Upper lobe of left lung (tissue), 6 donors: ENCODE measurements around the gene SUV39H2. TPM values are rescaled to one million over a fixed set of nuclear protein-coding genes. Genes with fewer than 3 reads are reported as not detected.

ENCODE experiments used
- ATAC-seq, 2 donors: fragments of 200-7000 bp; cut with Tn5 transposase; one replicate each; pipeline ENCODE4 v1.9.1; 2022; ENCODE audit warnings: mild to moderate bottlenecking in 2 of 2, moderate library complexity in 2 of 2; ENCODE audit not compliant: low FRiP score in 2 of 2
- DNase-seq, 2 donors: peaks; one replicate each; pipeline ENCODE4 v3.0.0-alpha.2; 2019 to 2020
- H3K27ac ChIP-seq, 4 donors: fragments of 200-600 bp; sonication (generic); one replicate each; pipeline ENCODE4 v1.5.1; 2016 to 2019
- H3K27me3 ChIP-seq, 4 donors: fragments of 200-600 bp; sonication (generic); one replicate each; pipeline ENCODE4 v1.5.1; 2017 to 2019
- H3K36me3 ChIP-seq, 4 donors: fragments of 200-600 bp; sonication (generic); one replicate each; pipeline ENCODE4 v1.5.1; 2016 to 2019
- H3K4me1 ChIP-seq, 4 donors: fragments of 200-600 bp; sonication (generic); one replicate each; pipeline ENCODE4 v1.5.1; 2018 to 2019
- H3K4me3 ChIP-seq, 4 donors: fragments of 200-600 bp; sonication (generic); one replicate each; pipeline ENCODE4 v1.5.1; 2017 to 2019; ENCODE audit warnings: mild to moderate bottlenecking in 2 of 4, moderate library complexity in 1 of 4
- H3K9me3 ChIP-seq, 4 donors: fragments of 200-600 bp; sonication (generic); one replicate each; pipeline ENCODE4 v1.5.1; 2018 to 2019
- EP300 ChIP-seq, 4 donors: sonication (generic); formaldehyde crosslinking; IDR thresholded peaks; one replicate each; pipeline ENCODE4 v1.5.1; 2017; ENCODE audit warnings: antibody characterized with exemption in 4 of 4, control low read depth in 2 of 4
- POLR2A ChIP-seq, 4 donors: fragments of 450-650 bp; IDR thresholded peaks; one replicate each; pipeline ENCODE4 v1.5.1; 2016 to 2017; ENCODE audit warnings: antibody characterized with exemption in 4 of 4, mild to moderate bottlenecking in 2 of 4
- POLR2AphosphoS5 ChIP-seq, 2 donors: sonication (generic); formaldehyde crosslinking; IDR thresholded peaks; one replicate each; pipeline ENCODE4 v1.5.1; 2017; ENCODE audit warnings: antibody characterized with exemption in 2 of 2
- WGBS, 2 donors: methylation state at CpG; one replicate each; pipeline ENCODE4 v1.1.5; 2017 to 2018; 5-methylcytosine and 5-hydroxymethylcytosine counted together
- total RNA-seq, 6 donors: library from RNA; depleted of rRNA in 4 of 6; stranded (reverse); fragments of >200 nt in 4 of 6; gene quantifications; one replicate each; pipeline versions ENCODE4 v1.1.0 to v1.2.1, GENCODE V29; 2016 to 2021
- TF ChIP-seq, protein P1 (sequence below), 6 experiments: fragments of 450-650 bp in 4 of 6; fragments of 200-600 bp in 2 of 6; sonication (generic) in 2 of 6; IDR thresholded peaks; one replicate each; pipeline ENCODE4 v1.5.1; 2016 to 2019; ENCODE audit warnings: antibody characterized with exemption in 6 of 6
- donor health status: DM: no; HTN: no; CAD: no; lungs with moderate emphysema.
- donor health status: DM: no; HTN: yes; CAD: no; lungs with severe emphysema.

SUV39H2 gene
- total RNA-seq, 6 donors from 2014 or later = 1.6 to 4.9 (median 3.7) TPM

- ATAC-seq (no peak), DNase-seq (no peak)
- H3K27ac ChIP-seq = no peak overlapping the region
- WGBS, 2 donors = 93 to 94% methylated on average over 12 to 15 of the region's 15 CpGs
- H3K4me1 ChIP-seq = peaks cover 8 to 12% (median 10%) of the 10 kb centered on the region in 4 donors
- H3K4me3 ChIP-seq = no peak overlapping the region
- H3K36me3 ChIP-seq = peaks cover 5 to 60% (median 27%) of the 10 kb centered on the region in 4 donors
- no peaks in the 10 kb centered on the region for H3K9me3 ChIP-seq
- H3K27me3 ChIP-seq = no peaks in the 10 kb centered on the region
- TF ChIP-seq POLR2A (IDR thresholded peaks at IDR 0.05) (no peak), POLR2AphosphoS5 (IDR thresholded peaks at IDR 0.05) (no peak), EP300 (IDR thresholded peaks at IDR 0.05) (no peak)
- TF ChIP-seq, protein P1, sequence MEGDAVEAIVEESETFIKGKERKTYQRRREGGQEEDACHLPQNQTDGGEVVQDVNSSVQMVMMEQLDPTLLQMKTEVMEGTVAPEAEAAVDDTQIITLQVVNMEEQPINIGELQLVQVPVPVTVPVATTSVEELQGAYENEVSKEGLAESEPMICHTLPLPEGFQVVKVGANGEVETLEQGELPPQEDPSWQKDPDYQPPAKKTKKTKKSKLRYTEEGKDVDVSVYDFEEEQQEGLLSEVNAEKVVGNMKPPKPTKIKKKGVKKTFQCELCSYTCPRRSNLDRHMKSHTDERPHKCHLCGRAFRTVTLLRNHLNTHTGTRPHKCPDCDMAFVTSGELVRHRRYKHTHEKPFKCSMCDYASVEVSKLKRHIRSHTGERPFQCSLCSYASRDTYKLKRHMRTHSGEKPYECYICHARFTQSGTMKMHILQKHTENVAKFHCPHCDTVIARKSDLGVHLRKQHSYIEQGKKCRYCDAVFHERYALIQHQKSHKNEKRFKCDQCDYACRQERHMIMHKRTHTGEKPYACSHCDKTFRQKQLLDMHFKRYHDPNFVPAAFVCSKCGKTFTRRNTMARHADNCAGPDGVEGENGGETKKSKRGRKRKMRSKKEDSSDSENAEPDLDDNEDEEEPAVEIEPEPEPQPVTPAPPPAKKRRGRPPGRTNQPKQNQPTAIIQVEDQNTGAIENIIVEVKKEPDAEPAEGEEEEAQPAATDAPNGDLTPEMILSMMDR (IDR thresholded peaks at IDR 0.05) = no peak
Measured at GRCh38 chr10:14843327-14843988, 35.2 kb upstream of the SUV39H2 start.

DNA sequence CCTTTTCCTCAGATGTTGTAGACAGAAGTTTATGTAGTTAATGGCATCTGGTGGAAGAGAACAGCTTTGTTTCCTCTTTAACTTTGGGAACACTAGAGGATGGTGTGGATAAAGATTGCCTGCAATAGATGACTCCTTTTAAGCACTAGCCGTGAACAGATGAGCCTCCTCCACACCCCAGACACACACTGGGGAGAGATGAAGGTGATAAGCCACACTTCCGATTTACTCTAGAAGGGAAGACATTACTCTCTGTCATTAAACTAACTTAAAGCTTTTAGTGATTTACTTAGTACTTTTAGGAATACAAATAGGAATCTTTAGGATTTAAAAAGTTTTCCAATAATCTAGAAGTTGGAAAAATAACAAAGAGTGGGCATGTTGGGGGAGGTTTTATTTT lies 33.7 kb upstream of the SUV39H2 start:
- TF ChIP-seq POLR2A (IDR thresholded peaks at IDR 0.05) (no peak), EP300 (IDR thresholded peaks at IDR 0.05) (no peak), POLR2AphosphoS5 (IDR thresholded peaks at IDR 0.05) (no peak)
- TF ChIP-seq, protein P1 (IDR thresholded peaks at IDR 0.05) = no peak
- 76 to 80% methylated on average over 2 of the region's 2 CpGs for WGBS, 2 donors
- Histone ChIP-seq H3K4me3 (no peak overlapping the region), H3K27ac (no peak overlapping the region), H3K4me1 (peaks cover 0 to 2% (median 0%) of the 10 kb centered on the region in 4 donors), H3K36me3 (peaks cover 5 to 69% (median 28%) of the 10 kb centered on the region in 4 donors), H3K9me3 (no peaks in the 10 kb centered on the region), H3K27me3 (no peaks in the 10 kb centered on the region)
- DNase-seq (no peak), ATAC-seq (no peak)

GRCh38 chr10:14852236-14852635 lies 26.4 kb upstream of the SUV39H2 start:
- Histone ChIP-seq H3K9me3 (no peaks in the 10 kb centered on the region), H3K27me3 (no peaks in the 10 kb centered on the region), H3K4me3 (no peak overlapping the region), H3K36me3 (peaks cover 0 to 62% (median 7%) of the 10 kb centered on the region in 4 donors), H3K27ac (no peak overlapping the region), H3K4me1 (no peaks in the 10 kb centered on the region)
- ATAC-seq (no peak), DNase-seq (no peak)
- 89 to 92% methylated on average over 3 of the region's 3 CpGs for WGBS, 2 donors
- TF ChIP-seq POLR2AphosphoS5 (IDR thresholded peaks at IDR 0.05) = no peak
- TF ChIP-seq POLR2A (IDR thresholded peaks at IDR 0.05) = no peak
- no peak for TF ChIP-seq EP300 (IDR thresholded peaks at IDR 0.05)
- TF ChIP-seq, protein P1 (IDR thresholded peaks at IDR 0.05) = no peak

- no peak overlapping the region for H3K4me3 ChIP-seq
- no peaks in the 10 kb centered on the region for H3K27me3 ChIP-seq
- no peak for ATAC-seq
- 92% methylated on average over 1 of the region's 1 CpG for WGBS, 2 donors
- no peak for DNase-seq
- peaks cover 0 to 58% (median 8%) of the 10 kb centered on the region in 4 donors for H3K36me3 ChIP-seq
- TF ChIP-seq POLR2A (IDR thresholded peaks at IDR 0.05) (no peak), EP300 (IDR thresholded peaks at IDR 0.05) (no peak), POLR2AphosphoS5 (IDR thresholded peaks at IDR 0.05) (no peak)
- TF ChIP-seq, protein P1 (IDR thresholded peaks at IDR 0.05) = no peak
- no peaks in the 10 kb centered on the region for H3K9me3 ChIP-seq
- H3K27ac ChIP-seq = no peak overlapping the region
- no peaks in the 10 kb centered on the region for H3K4me1 ChIP-seq
Measured at GRCh38 chr10:14855453-14855852, 23.2 kb upstream of the SUV39H2 start.
